Skeletal muscle cell (primary cell): ENCODE results near the gene EPS15.
"Not testable (repeated sequence)": the region's sequence is repeated elsewhere in the genome, so short reads cannot be mapped to it uniquely, and the experiment has no call there.

Experiments
- DNase-seq: peaks from one replicate; pipeline ENCODE4 v3.0.0-alpha.2; 2010; ENCODE audit warnings: low read depth
- H3K4me3 ChIP-seq: 2 replicates; pipeline ENCODE4 v1.5.1; 2011; ENCODE audit warnings: low read depth, mild to moderate bottlenecking, control low read depth, low read length, moderate library complexity

Gene EPS15

GRCh38 chr1:51414811-51415210, 104.3 kb downstream of the EPS15 start:
- no peak overlapping the region for H3K4me3 ChIP-seq
- no peak for DNase-seq

GRCh38 chr1:51411820-51412219, 107.2 kb downstream of the EPS15 start:
- DNase-seq, H3K4me3 ChIP-seq: not testable (repeated sequence)

GRCh38 chr1:51410568-51411460, 108.3 kb downstream of the EPS15 start:
- no peak overlapping the region for H3K4me3 ChIP-seq
- no peak for DNase-seq

GRCh38 chr1:51409755-51410541, 109.1 kb downstream of the EPS15 start:
- not testable (repeated sequence) for H3K4me3 ChIP-seq, DNase-seq

GRCh38 chr1:51392241-51392640, 126.8 kb downstream of the EPS15 start:
- DNase-seq = no peak
- no peak overlapping the region for H3K4me3 ChIP-seq

- H3K4me3 ChIP-seq, DNase-seq: not testable (repeated sequence)
These were observed 128.4 kb downstream of the EPS15 start for GRCh38 chr1:51390641-51391040.

GRCh38 chr1:51387288-51387687, 131.8 kb downstream of the EPS15 start:
- not testable (repeated sequence) for DNase-seq, H3K4me3 ChIP-seq

- DNase-seq, H3K4me3 ChIP-seq: not testable (repeated sequence)
These were observed 132.8 kb downstream of the EPS15 start for GRCh38 chr1:51386259-51386658.

GRCh38 chr1:51385776-51386175, 133.3 kb downstream of the EPS15 start:
- no peak overlapping the region for H3K4me3 ChIP-seq
- DNase-seq = no peak

GRCh38 chr1:51381964-51382363, 137.1 kb downstream of the EPS15 start:
- DNase-seq = no peak
- no peak overlapping the region for H3K4me3 ChIP-seq

- DNase-seq = no peak
- H3K4me3 ChIP-seq = no peak overlapping the region
These were observed 138.1 kb downstream of the EPS15 start for GRCh38 chr1:51380936-51381335.

- no peak for DNase-seq
- H3K4me3 ChIP-seq = no peak overlapping the region
These were observed 140.2 kb downstream of the EPS15 start for GRCh38 chr1:51378871-51379270.

- DNase-seq = no peak
- H3K4me3 ChIP-seq = no peak overlapping the region
These were observed 145.2 kb downstream of the EPS15 start for GRCh38 chr1:51373898-51374297.

- DNase-seq = no peak
- no peak overlapping the region for H3K4me3 ChIP-seq
These were observed 146.5 kb downstream of the EPS15 start for GRCh38 chr1:51372561-51372960.

- no peak for DNase-seq
- H3K4me3 ChIP-seq = no peak overlapping the region
These were observed 149.9 kb downstream of the EPS15 start for GRCh38 chr1:51369171-51369570.

- no peak overlapping the region for H3K4me3 ChIP-seq
- no peak for DNase-seq
These were observed 153.3 kb downstream of the EPS15 start for GRCh38 chr1:51365774-51366173.

- H3K4me3 ChIP-seq = no peak overlapping the region
- no peak for DNase-seq
These were observed 159.2 kb downstream of the EPS15 start for GRCh38 chr1:51359879-51360278.

GRCh38 chr1:51355382-51355781, 163.7 kb downstream of the EPS15 start:
- no peak overlapping the region for H3K4me3 ChIP-seq

GRCh38 chr1:51354416-51354815, 164.7 kb downstream of the EPS15 start:
- H3K4me3 ChIP-seq = no peak overlapping the region
- no peak for DNase-seq

More at GRCh38 chr1:51355382-51355781, 163.7 kb downstream of the EPS15 start:
- no peak for DNase-seq

GRCh38 chr1:51351907-51352306, 167.2 kb downstream of the EPS15 start:
- no peak overlapping the region for H3K4me3 ChIP-seq
- no peak for DNase-seq
